GM10266 (cell line): ENCODE measurements around the gene FAM117A.

Experiments used
- DNase-seq: peaks from one replicate; pipeline ENCODE4 v3.0.0; 2012; ENCODE audit errors: extremely low spot score
- TF ChIP-seq, protein P1 (sequence below): IDR thresholded peaks from 2 replicates; pipeline ENCODE4 v1.5.1; 2012; ENCODE audit warnings: mild to moderate bottlenecking, low read depth; ENCODE audit not compliant: control insufficient read depth, insufficient read depth; ENCODE audit errors: missing control alignments

Gene FAM117A

DNA sequence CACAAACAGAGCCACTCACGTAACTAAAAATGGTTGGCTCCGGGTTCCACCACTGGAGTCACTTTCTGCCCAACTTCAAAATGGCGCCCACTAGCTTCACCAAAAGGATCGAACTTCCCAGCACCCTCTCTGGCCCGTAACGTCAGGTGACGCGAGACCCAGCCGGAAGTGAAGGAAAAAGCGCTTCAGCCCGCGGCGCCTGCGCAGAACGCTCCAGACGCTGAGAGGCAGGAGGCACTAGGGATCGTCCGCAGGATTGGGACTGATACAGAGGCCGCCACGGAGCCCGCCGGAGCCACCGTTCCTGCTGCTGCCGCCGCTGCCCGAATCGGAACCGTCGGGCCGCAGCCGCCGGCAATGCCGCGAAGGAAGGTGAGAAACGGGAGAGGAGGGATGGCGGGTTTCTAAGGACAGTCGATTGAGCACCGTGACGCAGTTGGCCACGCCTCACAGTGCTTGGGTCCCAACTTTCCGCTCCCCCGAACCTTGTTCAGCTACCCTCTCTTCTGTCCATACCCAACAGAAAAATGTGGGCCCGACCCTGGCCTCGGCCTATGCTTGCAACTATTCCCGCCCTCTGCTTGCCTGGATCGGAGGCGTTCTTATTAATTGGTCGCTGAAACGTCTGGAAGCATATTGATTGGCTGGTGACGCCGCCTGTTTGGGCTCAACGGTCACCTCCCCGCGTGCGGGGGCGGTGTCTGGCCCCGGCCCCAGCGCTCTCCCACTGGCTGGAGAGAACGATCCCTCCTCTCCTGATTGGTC, 24.7 kb upstream of the FAM117A start, which contains the start of gene KAT7:
Gene KAT7, plus strand, starts transcription at position 204 of the 765 bp plus-strand sequence. Its CDS starts 154 bp downstream, at position 358.
- peak; percentile 93 for DNase-seq
- TF ChIP-seq, protein P1, sequence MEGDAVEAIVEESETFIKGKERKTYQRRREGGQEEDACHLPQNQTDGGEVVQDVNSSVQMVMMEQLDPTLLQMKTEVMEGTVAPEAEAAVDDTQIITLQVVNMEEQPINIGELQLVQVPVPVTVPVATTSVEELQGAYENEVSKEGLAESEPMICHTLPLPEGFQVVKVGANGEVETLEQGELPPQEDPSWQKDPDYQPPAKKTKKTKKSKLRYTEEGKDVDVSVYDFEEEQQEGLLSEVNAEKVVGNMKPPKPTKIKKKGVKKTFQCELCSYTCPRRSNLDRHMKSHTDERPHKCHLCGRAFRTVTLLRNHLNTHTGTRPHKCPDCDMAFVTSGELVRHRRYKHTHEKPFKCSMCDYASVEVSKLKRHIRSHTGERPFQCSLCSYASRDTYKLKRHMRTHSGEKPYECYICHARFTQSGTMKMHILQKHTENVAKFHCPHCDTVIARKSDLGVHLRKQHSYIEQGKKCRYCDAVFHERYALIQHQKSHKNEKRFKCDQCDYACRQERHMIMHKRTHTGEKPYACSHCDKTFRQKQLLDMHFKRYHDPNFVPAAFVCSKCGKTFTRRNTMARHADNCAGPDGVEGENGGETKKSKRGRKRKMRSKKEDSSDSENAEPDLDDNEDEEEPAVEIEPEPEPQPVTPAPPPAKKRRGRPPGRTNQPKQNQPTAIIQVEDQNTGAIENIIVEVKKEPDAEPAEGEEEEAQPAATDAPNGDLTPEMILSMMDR: no peak

DNA sequence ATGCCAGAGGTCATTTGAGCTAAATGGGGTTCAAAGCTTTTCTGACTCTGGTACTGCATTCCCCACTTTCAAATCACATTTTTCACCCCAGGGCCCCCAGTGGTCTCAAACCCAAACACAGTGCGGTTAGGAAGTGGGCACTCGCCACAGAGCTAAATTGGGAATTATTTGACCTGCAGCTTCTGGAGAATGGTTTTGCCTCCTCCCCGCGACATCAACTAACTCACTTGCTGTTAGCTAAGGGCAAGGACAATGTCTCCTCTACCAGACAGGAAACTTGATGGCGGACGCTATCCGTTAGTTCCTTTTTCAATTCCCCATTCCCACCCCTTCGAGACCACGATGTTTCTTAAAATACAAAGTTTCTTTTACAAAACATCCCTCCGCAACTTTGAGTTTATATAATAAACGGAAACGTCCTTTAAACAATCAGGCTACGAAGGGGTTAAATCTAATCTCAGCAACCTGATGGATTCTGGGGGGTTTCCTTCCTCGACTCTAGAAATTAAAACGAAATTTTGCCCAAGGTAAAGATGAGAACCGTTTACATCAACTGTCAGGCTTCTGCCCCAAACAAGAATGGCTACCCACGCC, 24.1 kb upstream of the FAM117A start:
- no peak for DNase-seq
- TF ChIP-seq, protein P1: no peak

DNA sequence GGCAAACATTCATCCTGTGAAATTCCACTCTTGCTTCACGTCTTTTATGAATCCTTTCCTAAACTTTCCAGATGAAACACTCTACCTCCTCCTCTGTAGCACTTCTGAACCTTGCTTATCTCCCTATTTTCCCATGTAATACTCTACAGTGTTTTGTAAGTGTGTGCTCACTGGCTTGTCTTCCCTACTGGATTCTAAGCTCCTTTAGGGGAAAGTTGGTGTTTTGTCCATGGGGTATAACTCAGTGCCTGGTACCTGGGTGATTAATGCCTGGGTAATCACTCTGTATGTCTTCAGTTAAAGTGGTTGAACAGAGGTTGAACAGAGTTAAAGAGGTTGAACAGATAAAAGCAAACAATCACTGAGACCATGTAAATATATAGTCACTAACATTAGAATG, 20.7 kb upstream of the FAM117A start:
- no peak for DNase-seq
- TF ChIP-seq, protein P1: no peak

DNA sequence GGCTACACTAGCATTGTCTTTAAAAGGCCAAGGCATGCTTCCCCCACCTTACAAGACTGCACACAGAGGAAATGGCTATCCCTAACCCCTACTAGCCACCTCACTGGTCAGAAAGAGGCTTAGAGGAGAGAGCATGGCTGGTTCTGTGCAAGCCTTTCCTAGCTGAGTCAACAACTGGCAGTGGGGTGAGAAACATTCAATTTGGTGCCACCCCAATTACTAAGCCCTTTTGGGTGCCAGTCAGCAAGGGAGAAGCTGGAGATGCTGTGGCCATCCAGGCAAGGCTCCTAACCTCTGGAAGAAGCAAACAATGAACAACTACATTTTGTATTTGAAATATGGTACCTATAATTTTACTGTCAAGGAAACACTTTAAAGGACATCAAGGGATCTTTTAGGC, 19.9 kb upstream of the FAM117A start:
- no peak for DNase-seq
- TF ChIP-seq, protein P1: no peak

DNA sequence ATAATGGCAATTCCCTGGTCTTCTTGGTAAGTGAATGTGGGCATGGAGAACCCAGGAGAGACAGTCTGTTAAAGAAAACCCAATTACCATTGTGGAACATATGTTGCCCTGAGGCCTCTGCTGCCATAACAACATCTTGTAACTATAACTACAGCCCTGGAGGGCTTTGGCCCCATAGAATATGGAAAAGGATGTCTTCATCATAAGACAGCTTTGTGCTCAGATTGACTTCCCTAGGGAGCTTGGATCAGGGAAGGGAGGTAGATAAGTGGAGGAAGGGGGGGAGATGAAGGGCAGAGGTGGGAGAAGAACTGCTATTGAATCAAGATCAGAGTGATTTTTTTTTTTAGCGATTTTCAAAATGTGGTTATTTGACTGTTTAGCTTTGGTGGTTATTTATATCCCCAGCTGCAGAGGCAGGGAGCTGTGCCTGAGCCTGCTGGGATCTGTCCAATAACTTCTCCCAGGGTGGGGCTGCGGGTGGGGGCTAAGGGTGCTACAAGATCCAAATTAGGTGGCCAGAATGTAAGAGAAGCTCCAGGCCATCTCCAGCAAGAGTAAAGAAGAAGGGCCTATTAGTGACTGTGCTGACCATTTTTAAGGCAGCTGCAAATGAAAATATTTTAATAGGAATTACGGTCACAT, 19.3 kb upstream of the FAM117A start:
- TF ChIP-seq, protein P1: no peak
- no peak for DNase-seq

DNA sequence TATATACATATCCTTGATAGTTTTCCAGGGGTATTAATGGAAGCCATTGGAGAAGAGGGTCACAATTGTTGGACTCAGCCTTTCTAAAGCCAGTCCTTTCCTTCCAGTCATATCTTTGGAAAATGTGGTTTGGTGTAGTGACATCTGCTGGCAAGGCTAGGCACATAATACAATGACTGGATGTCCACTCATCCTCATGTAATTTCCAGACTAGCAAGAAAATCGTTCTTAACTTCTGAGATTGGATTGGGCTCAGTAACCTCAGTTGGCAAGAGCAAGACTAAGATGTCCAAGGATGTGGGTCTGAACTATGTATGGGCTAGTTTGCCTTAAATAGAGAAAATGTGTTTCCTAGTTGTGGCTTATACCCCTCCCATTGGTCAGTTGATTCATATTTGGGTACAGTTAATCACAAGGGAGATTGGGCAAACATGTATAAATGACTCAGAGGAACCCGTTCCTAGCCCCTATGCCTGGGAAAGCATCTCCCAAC, 15.9 kb upstream of the FAM117A start:
- DNase-seq: peak; percentile 34
- TF ChIP-seq, protein P1: peak; percentile 61
